Measurements from ENCODE around the gene DDX42.
A peak's percentile ranks its signal among the peaks of the same experiment; 100 is the strongest.

Gene DDX42, protein sequence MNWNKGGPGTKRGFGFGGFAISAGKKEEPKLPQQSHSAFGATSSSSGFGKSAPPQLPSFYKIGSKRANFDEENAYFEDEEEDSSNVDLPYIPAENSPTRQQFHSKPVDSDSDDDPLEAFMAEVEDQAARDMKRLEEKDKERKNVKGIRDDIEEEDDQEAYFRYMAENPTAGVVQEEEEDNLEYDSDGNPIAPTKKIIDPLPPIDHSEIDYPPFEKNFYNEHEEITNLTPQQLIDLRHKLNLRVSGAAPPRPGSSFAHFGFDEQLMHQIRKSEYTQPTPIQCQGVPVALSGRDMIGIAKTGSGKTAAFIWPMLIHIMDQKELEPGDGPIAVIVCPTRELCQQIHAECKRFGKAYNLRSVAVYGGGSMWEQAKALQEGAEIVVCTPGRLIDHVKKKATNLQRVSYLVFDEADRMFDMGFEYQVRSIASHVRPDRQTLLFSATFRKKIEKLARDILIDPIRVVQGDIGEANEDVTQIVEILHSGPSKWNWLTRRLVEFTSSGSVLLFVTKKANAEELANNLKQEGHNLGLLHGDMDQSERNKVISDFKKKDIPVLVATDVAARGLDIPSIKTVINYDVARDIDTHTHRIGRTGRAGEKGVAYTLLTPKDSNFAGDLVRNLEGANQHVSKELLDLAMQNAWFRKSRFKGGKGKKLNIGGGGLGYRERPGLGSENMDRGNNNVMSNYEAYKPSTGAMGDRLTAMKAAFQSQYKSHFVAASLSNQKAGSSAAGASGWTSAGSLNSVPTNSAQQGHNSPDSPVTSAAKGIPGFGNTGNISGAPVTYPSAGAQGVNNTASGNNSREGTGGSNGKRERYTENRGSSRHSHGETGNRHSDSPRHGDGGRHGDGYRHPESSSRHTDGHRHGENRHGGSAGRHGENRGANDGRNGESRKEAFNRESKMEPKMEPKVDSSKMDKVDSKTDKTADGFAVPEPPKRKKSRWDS

DNA sequence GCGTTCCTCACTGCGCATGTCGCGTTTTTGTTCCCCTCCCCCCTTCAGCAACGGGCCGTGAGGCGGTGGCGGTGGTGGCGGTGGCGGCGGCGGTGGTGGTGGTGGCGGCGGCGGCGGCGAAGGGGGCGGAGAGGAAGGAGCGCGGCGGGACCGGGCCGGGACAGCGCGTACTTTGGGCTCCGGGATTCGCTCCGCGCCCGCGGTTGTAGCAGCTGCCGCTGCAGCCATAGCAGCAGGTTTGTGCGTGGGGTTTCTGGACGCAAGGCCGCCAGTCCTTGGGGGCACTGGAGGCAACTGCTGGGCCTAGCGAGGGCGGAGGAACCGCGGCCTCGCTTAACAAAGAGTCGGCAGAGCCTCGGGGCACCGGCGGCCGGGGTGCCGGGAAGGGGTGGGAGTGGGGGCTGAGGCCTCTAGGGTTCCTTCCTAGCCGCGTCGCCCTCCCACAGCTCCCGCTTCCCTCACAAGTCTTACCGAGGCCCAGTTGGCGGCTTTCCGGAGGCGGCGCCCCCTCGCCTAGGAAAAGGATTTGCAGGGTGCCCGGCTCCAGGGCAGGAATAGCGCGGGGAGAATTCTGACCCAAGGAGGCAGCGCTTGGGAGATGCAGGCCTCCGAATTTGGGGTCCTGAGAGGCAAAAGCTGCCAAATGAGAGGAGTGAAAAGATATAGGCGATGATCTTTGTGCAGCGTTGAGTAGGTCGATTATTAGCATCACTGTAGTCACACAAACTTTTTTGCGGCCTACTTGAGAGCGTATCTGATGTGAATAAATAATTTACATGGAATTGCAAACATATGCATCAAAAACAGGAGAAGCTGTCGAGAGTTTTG is at the start of gene DDX42:
TSS of gene DDX42 (plus strand) at position 30 of the 828 bp plus-strand sequence. CDS start 12,880 bp downstream, outside the sequence.
- H3K4me2 ChIP-seq (ENCODE audit: insufficient read depth, low read length), result peak within 1 kb of the TSS; percentile 92
- peaks cover 93% of the 10 kb centered on the region for H3K79me2 ChIP-seq (ENCODE audit: insufficient read depth, low read length)
- H3K27me3 ChIP-seq (ENCODE audit: insufficient read depth, low read length, poor library complexity), result no peaks in the 10 kb centered on the region
- H3K9me3 ChIP-seq (ENCODE audit: insufficient read depth, low read length, severe bottlenecking), result no peaks in the 10 kb centered on the region
- DNase-seq (peak; percentile 92), ATAC-seq (ENCODE audit: insufficient read depth, low read depth) (peak; percentile 10)
- peaks cover 54% of the 10 kb centered on the region for H3K4me1 ChIP-seq (ENCODE audit: insufficient read depth, low read length)
- H3K4me3 ChIP-seq (ENCODE audit: low read depth in 1 of 2, low read length in 2 of 2), result peak within 1 kb of the TSS; percentile 82 to 97
- peaks cover 51% of the 10 kb centered on the region for H3K36me3 ChIP-seq (ENCODE audit: insufficient read depth, low read length)
- peak within 1 kb of the TSS; percentile 98 for H3K27ac ChIP-seq (ENCODE audit: low read length)
- peaks cover 56% of the 10 kb centered on the region for H4K20me1 ChIP-seq (ENCODE audit: insufficient read depth, low read length)
- H3K9ac ChIP-seq (ENCODE audit: low read depth, low read length), result peak within 1 kb of the TSS; percentile 82
- TF ChIP-seq EZH2 (IDR thresholded peaks at IDR 0.05; ENCODE audit: borderline replicate concordance, low read depth, low read length, severe bottlenecking), result no peak
- TF ChIP-seq, protein P1, sequence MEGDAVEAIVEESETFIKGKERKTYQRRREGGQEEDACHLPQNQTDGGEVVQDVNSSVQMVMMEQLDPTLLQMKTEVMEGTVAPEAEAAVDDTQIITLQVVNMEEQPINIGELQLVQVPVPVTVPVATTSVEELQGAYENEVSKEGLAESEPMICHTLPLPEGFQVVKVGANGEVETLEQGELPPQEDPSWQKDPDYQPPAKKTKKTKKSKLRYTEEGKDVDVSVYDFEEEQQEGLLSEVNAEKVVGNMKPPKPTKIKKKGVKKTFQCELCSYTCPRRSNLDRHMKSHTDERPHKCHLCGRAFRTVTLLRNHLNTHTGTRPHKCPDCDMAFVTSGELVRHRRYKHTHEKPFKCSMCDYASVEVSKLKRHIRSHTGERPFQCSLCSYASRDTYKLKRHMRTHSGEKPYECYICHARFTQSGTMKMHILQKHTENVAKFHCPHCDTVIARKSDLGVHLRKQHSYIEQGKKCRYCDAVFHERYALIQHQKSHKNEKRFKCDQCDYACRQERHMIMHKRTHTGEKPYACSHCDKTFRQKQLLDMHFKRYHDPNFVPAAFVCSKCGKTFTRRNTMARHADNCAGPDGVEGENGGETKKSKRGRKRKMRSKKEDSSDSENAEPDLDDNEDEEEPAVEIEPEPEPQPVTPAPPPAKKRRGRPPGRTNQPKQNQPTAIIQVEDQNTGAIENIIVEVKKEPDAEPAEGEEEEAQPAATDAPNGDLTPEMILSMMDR (IDR thresholded peaks at IDR 0.05; ENCODE audit: borderline replicate concordance, extremely low read depth, low read length, poor library complexity, severe bottlenecking), result peak; percentile 22
- H2AFZ ChIP-seq (ENCODE audit: low read depth, low read length), result peak within 1 kb of the TSS; percentile 82

DNA sequence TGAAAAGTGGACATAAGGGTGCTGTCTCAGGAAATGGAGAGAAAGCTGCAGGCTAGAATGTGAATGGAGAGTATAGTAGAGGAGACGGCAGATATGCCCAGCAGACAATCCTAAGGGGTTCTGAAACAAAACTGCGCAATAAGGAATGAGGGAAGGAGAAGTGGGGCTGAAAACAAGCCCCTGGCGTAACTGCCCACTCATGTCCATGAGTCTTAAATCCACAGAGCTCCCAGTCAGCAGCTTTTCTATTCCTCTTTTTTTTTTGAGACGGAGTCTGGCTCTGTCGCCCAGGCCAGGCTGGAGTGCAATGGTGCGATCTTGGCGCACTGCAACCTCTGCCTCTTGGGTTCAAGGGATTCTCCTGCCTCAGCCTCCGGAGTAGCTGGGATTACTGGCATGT is 38.3 kb upstream of the DDX42 start:
- TF ChIP-seq, protein P1 (IDR thresholded peaks at IDR 0.05; ENCODE audit: borderline replicate concordance, extremely low read depth, low read length, poor library complexity, severe bottlenecking), result no peak
- no peak for TF ChIP-seq EZH2 (IDR thresholded peaks at IDR 0.05; ENCODE audit: borderline replicate concordance, low read depth, low read length, severe bottlenecking)
- H2AFZ ChIP-seq (ENCODE audit: low read depth, low read length), result no peak overlapping the region
- H3K9ac ChIP-seq (ENCODE audit: low read depth, low read length), result no peak overlapping the region
- H3K4me2 ChIP-seq (ENCODE audit: insufficient read depth, low read length), result no peak overlapping the region
- H3K9me3 ChIP-seq (ENCODE audit: insufficient read depth, low read length, severe bottlenecking), result no peaks in the 10 kb centered on the region
- H3K36me3 ChIP-seq (ENCODE audit: insufficient read depth, low read length), result no peaks in the 10 kb centered on the region
- H3K4me1 ChIP-seq (ENCODE audit: insufficient read depth, low read length), result peaks cover 10% of the 10 kb centered on the region
- H3K27me3 ChIP-seq (ENCODE audit: insufficient read depth, low read length, poor library complexity), result no peaks in the 10 kb centered on the region
- DNase-seq, result no peak
- no peak overlapping the region for H3K27ac ChIP-seq (ENCODE audit: low read length)
- no peaks in the 10 kb centered on the region for H4K20me1 ChIP-seq (ENCODE audit: insufficient read depth, low read length)
- H3K79me2 ChIP-seq (ENCODE audit: insufficient read depth, low read length), result peaks cover 52% of the 10 kb centered on the region
- no peak overlapping the region for H3K4me3 ChIP-seq (ENCODE audit: low read depth in 1 of 2, low read length in 2 of 2)
- ATAC-seq (ENCODE audit: insufficient read depth, low read depth), result no peak

DNA sequence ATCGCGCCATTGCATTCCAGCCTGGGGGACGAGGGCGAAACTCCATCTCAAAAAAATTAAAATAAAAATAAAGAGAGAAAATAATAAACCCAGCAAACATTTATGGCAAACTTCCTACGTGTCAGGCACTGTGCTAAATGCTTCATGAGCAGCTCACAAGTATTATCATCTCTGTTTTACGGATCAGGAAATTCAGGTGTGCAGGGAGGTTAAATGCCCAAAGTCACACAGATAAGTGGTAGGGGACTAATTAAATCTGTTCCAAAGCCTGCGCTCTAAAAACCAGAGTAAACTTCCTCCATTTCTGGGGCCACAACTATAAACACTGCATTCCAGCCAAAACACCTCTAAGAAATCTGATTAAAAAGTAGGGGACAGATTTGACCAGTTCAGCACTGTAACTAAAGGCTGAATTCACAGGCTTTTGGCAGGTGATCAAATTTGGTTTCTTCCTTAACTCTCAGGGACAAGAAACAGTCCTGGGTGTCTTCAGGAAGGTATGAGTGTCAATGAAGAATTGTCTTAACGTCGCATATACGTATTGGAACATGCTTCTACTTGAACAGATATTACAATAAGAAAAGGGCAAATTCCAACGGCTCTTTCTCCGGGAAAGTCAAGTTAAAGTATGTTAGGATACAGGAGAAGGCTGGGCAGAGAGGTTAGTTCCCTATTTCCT is 33.4 kb upstream of the DDX42 start:
- Histone ChIP-seq H3K79me2 (ENCODE audit: insufficient read depth, low read length) (peaks cover 52% of the 10 kb centered on the region), H3K4me2 (ENCODE audit: insufficient read depth, low read length) (peak overlapping the region; percentile 72), H4K20me1 (ENCODE audit: insufficient read depth, low read length) (no peaks in the 10 kb centered on the region), H2AFZ (ENCODE audit: low read depth, low read length) (peak overlapping the region; percentile 93), H3K36me3 (ENCODE audit: insufficient read depth, low read length) (peaks cover 3% of the 10 kb centered on the region; the same call in 1 of the 2 replicates), H3K9me3 (ENCODE audit: insufficient read depth, low read length, severe bottlenecking) (no peaks in the 10 kb centered on the region), H3K27ac (ENCODE audit: low read length) (peak overlapping the region; percentile 85), H3K4me1 (ENCODE audit: insufficient read depth, low read length) (peaks cover 26% of the 10 kb centered on the region), H3K9ac (ENCODE audit: low read depth, low read length) (peak overlapping the region; percentile 91), H3K4me3 (ENCODE audit: low read depth in 1 of 2, low read length in 2 of 2) (peak overlapping the region; percentile 80 to 85; a peak in 3 of 4 replicates), H3K27me3 (ENCODE audit: insufficient read depth, low read length, poor library complexity) (no peaks in the 10 kb centered on the region)
- ATAC-seq (ENCODE audit: insufficient read depth, low read depth) (no peak), DNase-seq (no peak)
- TF ChIP-seq EZH2 (IDR thresholded peaks at IDR 0.05; ENCODE audit: borderline replicate concordance, low read depth, low read length, severe bottlenecking), result no peak
- TF ChIP-seq, protein P1 (IDR thresholded peaks at IDR 0.05; ENCODE audit: borderline replicate concordance, extremely low read depth, low read length, poor library complexity, severe bottlenecking), result no peak

Data from DND-41 (cell line).